ENCODE results near the gene MS4A2.

Gene MS4A2

DNA sequence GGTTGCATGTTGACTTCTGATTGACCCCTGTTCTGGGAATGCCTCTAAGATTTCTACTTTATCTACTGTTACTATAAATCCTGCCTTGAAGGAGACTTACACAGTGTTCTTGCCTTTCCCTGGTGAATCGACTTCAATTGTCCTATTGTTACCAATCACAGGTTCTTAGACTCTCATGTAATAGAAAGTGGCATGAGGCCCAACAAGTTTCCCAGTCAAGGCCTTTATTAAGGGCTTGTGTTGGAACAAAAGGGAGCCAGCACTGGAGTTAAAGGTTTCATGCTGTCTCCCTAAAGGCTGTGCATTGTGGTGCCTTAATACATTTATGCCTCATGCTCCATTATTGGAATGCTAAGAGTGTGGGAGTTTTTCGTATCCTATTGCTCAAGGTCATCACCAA lies 23.3 kb downstream of the MS4A2 start:
- no peak overlapping the region for H3K27ac ChIP-seq
- TF ChIP-seq, protein P1, sequence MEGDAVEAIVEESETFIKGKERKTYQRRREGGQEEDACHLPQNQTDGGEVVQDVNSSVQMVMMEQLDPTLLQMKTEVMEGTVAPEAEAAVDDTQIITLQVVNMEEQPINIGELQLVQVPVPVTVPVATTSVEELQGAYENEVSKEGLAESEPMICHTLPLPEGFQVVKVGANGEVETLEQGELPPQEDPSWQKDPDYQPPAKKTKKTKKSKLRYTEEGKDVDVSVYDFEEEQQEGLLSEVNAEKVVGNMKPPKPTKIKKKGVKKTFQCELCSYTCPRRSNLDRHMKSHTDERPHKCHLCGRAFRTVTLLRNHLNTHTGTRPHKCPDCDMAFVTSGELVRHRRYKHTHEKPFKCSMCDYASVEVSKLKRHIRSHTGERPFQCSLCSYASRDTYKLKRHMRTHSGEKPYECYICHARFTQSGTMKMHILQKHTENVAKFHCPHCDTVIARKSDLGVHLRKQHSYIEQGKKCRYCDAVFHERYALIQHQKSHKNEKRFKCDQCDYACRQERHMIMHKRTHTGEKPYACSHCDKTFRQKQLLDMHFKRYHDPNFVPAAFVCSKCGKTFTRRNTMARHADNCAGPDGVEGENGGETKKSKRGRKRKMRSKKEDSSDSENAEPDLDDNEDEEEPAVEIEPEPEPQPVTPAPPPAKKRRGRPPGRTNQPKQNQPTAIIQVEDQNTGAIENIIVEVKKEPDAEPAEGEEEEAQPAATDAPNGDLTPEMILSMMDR (conservative IDR thresholded peaks at IDR 0.05) = no peak
- no peak for TF ChIP-seq ZFX (IDR thresholded peaks at IDR 0.05)

DNA sequence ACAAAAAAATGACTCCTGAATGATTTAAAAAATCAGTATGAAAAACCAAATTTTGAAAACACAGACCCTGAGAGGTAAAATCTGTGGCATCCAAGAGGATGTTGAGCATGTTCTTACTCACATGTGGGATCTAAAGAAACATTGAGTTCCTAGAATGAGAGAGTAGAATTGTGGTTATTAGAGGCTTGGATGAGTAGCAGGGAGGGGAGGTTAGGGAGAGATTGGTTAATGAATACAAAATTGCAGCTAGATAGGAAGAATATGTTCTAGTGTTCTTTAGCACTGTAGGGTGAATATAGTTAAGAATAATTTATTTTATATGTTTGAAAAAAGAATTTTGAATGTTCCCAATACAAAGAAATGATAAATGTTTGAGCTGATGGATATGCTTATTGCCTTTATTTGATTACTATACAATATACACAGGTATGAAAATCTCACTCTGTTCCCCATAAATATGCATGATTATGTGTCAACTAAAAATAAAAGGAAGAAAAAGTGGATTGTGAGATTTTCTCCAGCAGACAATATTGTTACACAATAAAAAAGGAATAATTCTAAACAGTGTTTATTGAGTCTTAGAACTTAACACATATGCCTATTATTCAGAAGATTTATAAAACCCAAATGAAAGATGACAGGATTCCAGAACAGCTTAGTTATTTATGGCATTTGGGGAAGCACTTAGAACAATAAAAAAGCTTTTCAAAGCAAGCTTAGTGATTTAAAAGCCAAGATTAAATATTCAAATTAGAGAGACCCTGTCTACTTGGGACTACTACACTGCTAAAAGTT lies 28.7 kb downstream of the MS4A2 start:
- no peak overlapping the region for H3K27ac ChIP-seq

DNA sequence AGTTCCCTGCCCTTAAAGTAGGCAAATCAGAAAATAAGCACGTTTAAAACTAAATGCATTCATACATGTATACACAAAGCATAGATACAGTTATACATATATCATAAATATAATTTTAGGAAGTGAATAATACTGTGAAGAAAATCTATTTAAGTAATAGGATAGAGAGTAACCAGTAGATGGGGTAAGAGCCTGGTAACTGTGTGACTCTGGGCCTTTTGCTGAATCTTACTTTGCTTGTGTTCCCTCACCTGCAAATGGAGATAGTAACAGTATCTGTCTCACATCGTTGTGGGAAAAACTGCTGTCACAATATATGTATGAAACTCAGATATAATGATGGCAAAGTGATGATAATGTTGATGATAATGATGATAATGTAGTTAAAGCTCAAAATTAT lies 29.9 kb downstream of the MS4A2 start:
- TF ChIP-seq, protein P1 (conservative IDR thresholded peaks at IDR 0.05) = 0 out of 2 replicates have a peak, but pooled peaks have one; percentile 3
- no peak for TF ChIP-seq ZFX (IDR thresholded peaks at IDR 0.05)
- no peak overlapping the region for H3K27ac ChIP-seq

More for the DNA sequence above, 28.7 kb downstream of the MS4A2 start:
- no peak for TF ChIP-seq ZFX (IDR thresholded peaks at IDR 0.05)

DNA sequence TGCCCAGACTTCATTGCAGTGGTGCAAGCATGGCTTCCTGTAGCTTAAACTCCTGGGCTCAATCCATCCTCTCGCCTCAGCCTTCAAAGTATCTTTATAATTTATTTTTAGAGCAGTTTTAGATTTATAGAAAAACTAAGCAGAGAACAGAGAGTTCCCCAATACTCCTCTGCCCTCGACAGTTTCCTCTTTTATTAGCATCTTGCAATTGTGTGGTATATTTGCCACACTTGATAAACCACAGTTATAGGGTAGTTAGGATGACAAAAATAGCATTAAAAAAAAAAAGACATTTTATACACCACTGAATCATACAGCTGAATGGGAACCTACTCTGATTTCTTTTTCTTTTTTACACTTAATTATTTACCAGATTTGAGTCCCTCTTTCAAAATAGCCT lies 31.2 kb downstream of the MS4A2 start:
- H3K27ac ChIP-seq = no peak overlapping the region
- no peak for TF ChIP-seq ZFX (IDR thresholded peaks at IDR 0.05)
- TF ChIP-seq, protein P1 (conservative IDR thresholded peaks at IDR 0.05) = no peak

DNA sequence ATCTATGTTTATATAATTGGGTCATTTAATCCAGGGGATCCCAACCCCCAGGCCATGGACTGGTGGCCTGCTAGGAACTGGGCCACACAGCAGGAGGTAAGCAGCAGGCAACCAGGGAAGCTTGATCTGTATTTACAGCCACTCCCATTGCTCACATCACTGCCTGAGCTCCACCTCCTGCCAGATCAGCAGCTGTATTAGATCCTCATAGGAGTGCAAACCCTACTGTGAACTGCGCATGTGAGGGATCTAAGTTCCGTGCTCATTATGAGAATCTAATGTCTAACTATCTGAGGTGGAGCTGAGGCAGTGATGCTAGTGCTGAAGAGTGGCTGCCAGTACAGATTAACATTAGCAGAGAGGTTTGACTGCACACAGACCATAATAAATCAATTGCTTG lies 32.8 kb downstream of the MS4A2 start:
- no peak overlapping the region for H3K27ac ChIP-seq
- TF ChIP-seq, protein P1 (conservative IDR thresholded peaks at IDR 0.05) = no peak
- TF ChIP-seq ZFX (IDR thresholded peaks at IDR 0.05) = no peak

DNA sequence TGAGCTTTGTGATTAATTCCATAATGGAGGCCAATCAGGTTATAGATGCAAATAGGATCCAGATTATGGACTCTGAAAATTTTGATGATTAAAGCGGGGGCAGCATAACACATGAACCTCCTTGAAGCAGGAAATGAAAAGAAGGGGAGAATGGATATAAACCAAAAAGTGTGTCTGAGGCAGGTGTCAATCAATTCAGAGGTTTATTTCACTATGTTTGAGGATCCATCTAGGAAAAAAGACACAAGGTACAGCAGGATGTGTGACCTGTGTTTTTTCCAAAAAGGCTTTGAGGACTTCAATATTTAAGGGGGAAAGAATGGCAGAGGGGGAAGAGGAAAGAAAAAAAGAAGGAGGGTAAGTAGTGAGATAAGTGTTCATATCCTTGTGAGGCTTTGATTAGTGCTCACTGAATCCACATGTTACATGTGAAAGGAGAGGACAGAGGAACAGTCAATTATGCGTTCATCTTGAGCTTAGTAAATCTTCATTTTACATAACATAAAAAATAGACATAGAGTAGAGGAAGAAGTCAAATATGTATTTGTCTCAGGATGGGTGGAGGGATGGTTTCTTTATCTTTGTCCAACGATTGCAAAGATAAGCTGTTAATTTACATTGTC lies 34.1 kb downstream of the MS4A2 start:
- no peak overlapping the region for H3K27ac ChIP-seq
- TF ChIP-seq, protein P1 (conservative IDR thresholded peaks at IDR 0.05) = no peak
- no peak for TF ChIP-seq ZFX (IDR thresholded peaks at IDR 0.05)

DNA sequence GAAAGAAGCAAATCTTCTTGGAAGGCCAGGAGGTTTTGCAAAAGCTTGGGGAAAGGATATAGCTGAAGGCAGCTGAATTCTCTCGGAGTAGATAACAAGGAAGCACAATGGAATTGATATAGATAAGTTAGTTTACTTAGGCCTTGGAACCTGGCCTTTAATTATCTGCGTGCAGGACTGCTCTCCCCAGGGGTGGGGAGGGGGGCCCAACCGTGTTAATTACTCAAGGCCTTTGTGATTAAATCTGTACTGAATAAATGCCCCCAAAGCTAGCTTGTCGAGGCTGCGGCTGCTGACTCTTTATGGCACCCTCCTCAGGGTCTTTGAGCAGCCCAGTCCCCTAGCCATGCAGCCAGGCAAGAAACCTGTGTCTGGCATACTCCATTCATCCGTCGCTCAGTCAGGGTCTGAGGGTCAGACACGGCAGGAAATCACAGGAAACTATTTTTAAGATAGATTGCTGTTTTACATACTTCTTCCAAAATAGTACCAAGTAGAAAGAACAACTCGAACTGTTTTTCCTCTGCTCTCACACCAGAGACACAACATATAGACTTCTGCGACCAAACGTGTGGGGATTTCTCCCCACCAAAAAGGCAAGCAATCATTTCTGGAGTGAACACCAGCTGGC lies 36.5 kb downstream of the MS4A2 start:
- no peak overlapping the region for H3K27ac ChIP-seq

More for the DNA sequence above, 36.5 kb downstream of the MS4A2 start:
- TF ChIP-seq, protein P1 (conservative IDR thresholded peaks at IDR 0.05) = no peak
- no peak for TF ChIP-seq ZFX (IDR thresholded peaks at IDR 0.05)

Measured in C4-2B (cell line).